Measurements from ENCODE around the gene SRSF6.

Gene SRSF6

GRCh38 chr20:43426172-43426571, 31.5 kb upstream of the SRSF6 start:
- H3K27ac ChIP-seq, result no peak overlapping the region
- no peak for TF ChIP-seq CTCF (conservative IDR thresholded peaks at IDR 0.05)

- no peak for TF ChIP-seq CTCF (conservative IDR thresholded peaks at IDR 0.05)
- no peak overlapping the region for H3K27ac ChIP-seq
These were observed 27.2 kb upstream of the SRSF6 start for GRCh38 chr20:43430265-43431133.

GRCh38 chr20:43431134-43431519, 26.6 kb upstream of the SRSF6 start:
- no peak for TF ChIP-seq CTCF (conservative IDR thresholded peaks at IDR 0.05)
- H3K27ac ChIP-seq, result no peak overlapping the region

- TF ChIP-seq CTCF (conservative IDR thresholded peaks at IDR 0.05), result peak; percentile 58
- no peak overlapping the region for H3K27ac ChIP-seq
These were observed 25.2 kb upstream of the SRSF6 start for GRCh38 chr20:43432498-43432897.

GRCh38 chr20:43433250-43433854, 24.3 kb upstream of the SRSF6 start:
- TF ChIP-seq CTCF (conservative IDR thresholded peaks at IDR 0.05), result no peak
- H3K27ac ChIP-seq, result no peak overlapping the region

- TF ChIP-seq CTCF (conservative IDR thresholded peaks at IDR 0.05), result no peak
- H3K27ac ChIP-seq, result no peak overlapping the region
These were observed 23.1 kb upstream of the SRSF6 start for GRCh38 chr20:43434565-43434964.

- TF ChIP-seq CTCF (conservative IDR thresholded peaks at IDR 0.05), result no peak
- H3K27ac ChIP-seq, result no peak overlapping the region
These were observed 18.9 kb upstream of the SRSF6 start for GRCh38 chr20:43438578-43439316.
